ENCODE measurements around the gene METAP2.

GRCh38 chr12:95549392-95550084, 75.6 kb downstream of the METAP2 start:
- TF ChIP-seq EZH2phosphoT487 (IDR thresholded peaks at IDR 0.05; ENCODE audit: insufficient read depth, low read depth) (no peak), EZH2 (IDR thresholded peaks at IDR 0.05; ENCODE audit: insufficient read depth, poor library complexity, severe bottlenecking) (no peak)

All from GM23248 (cell line).